Dedifferentiated amniotic fluid mesenchymal stem cell (primary cell): ENCODE data around the gene IL1RAP.

Source experiments
- DNase-seq: peaks from one replicate; pipeline ENCODE4 v3.0.0-alpha.2; 2016; ENCODE audit errors: extremely low spot score

IL1RAP gene

GRCh38 chr3:190541008-190541407 is 27.1 kb downstream of the IL1RAP start:
- no peak for DNase-seq

GRCh38 chr3:190541560-190541959 is 27.7 kb downstream of the IL1RAP start:
- DNase-seq, result no peak

- DNase-seq, result no peak
These were observed 29.0 kb downstream of the IL1RAP start for GRCh38 chr3:190542846-190543245.

- DNase-seq, result no peak
These were observed 29.8 kb downstream of the IL1RAP start for GRCh38 chr3:190543671-190544070.

- DNase-seq, result no peak
These were observed 31.3 kb downstream of the IL1RAP start for GRCh38 chr3:190545191-190545590.

GRCh38 chr3:190546881-190547510 is 33.1 kb downstream of the IL1RAP start:
- no peak for DNase-seq

- DNase-seq, result no peak
These were observed 34.3 kb downstream of the IL1RAP start for GRCh38 chr3:190548031-190548656.

GRCh38 chr3:190552021-190552420 is 38.1 kb downstream of the IL1RAP start:
- DNase-seq, result no peak

GRCh38 chr3:190552969-190553759 is 39.3 kb downstream of the IL1RAP start:
- DNase-seq, result no peak

- DNase-seq, result no peak
These were observed 40.3 kb downstream of the IL1RAP start for GRCh38 chr3:190554197-190554596.

GRCh38 chr3:190556351-190556750 is 42.5 kb downstream of the IL1RAP start:
- no peak for DNase-seq

GRCh38 chr3:190557296-190557695 is 43.4 kb downstream of the IL1RAP start:
- no peak for DNase-seq

- no peak for DNase-seq
These were observed 44.4 kb downstream of the IL1RAP start for GRCh38 chr3:190558316-190558715.

GRCh38 chr3:190558796-190559195 is 44.9 kb downstream of the IL1RAP start:
- DNase-seq, result no peak

- DNase-seq, result no peak
These were observed 46.4 kb downstream of the IL1RAP start for GRCh38 chr3:190560013-190560895.

- no peak for DNase-seq
These were observed 49.1 kb downstream of the IL1RAP start for GRCh38 chr3:190562866-190563510.

- DNase-seq, result no peak
These were observed 50.3 kb downstream of the IL1RAP start for GRCh38 chr3:190564175-190564574.

GRCh38 chr3:190566043-190566933 is 52.4 kb downstream of the IL1RAP start:
- DNase-seq, result peak; percentile 98

GRCh38 chr3:190568036-190568435 is 54.2 kb downstream of the IL1RAP start:
- DNase-seq, result no peak

- no peak for DNase-seq
These were observed 60.6 kb downstream of the IL1RAP start for GRCh38 chr3:190574473-190574872.
